ENCODE data around the gene STARD3. TPM values are rescaled to one million over a fixed set of nuclear protein-coding genes. Genes with fewer than 3 reads are reported as not detected.
A peak's percentile ranks its signal among the peaks of the same experiment; 100 is the strongest.

The STARD3 gene
- total RNA-seq, 1 donor from 2014 or later = 54.7 TPM

- intact Hi-C loops (cut with micrococcal nuclease) = no loop called here
- no peak for DNase-seq (ENCODE audit: low spot score)
- Mint-ChIP-seq H3K4me3 (no peak overlapping the region), H3K36me3 (ENCODE audit: low read depth) (peaks cover 12% of the 10 kb centered on the region), H3K4me1 (ENCODE audit: low read depth) (peaks cover 7% of the 10 kb centered on the region), H3K27me3 (ENCODE audit: insufficient read depth) (peaks cover 20% of the 10 kb centered on the region), H3K9me3 (no peaks in the 10 kb centered on the region), H3K27ac (no peak overlapping the region)
Observed at GRCh38 chr17:39663688-39664580, 27.0 kb downstream of the STARD3 start.

GRCh38 chr17:39664581-39665561 is 27.9 kb downstream of the STARD3 start, which contains the start of gene TCAP:
Gene TCAP (plus strand): TSS chr17:39665349. CDS start chr17:39665360, 11 bp downstream.
- Mint-ChIP-seq H3K27me3 (ENCODE audit: insufficient read depth) (peaks cover 24% of the 10 kb centered on the region), H3K27ac (no peak within 1 kb of the TSS), H3K36me3 (ENCODE audit: low read depth) (peaks cover 12% of the 10 kb centered on the region), H3K4me3 (no peak within 1 kb of the TSS), H3K9me3 (no peaks in the 10 kb centered on the region), H3K4me1 (ENCODE audit: low read depth) (peaks cover 7% of the 10 kb centered on the region)
- no peak for DNase-seq (ENCODE audit: low spot score)
- intact Hi-C loops (cut with micrococcal nuclease) = no loop called here

GRCh38 chr17:39665642-39666224 is 28.8 kb downstream of the STARD3 start:
- Mint-ChIP-seq H3K27ac (no peak overlapping the region), H3K36me3 (ENCODE audit: low read depth) (peaks cover 11% of the 10 kb centered on the region), H3K4me3 (no peak overlapping the region), H3K9me3 (no peaks in the 10 kb centered on the region), H3K27me3 (ENCODE audit: insufficient read depth) (peaks cover 24% of the 10 kb centered on the region), H3K4me1 (ENCODE audit: low read depth) (peaks cover 7% of the 10 kb centered on the region)
- intact Hi-C loops (cut with micrococcal nuclease) = no loop called here
- DNase-seq (ENCODE audit: low spot score) = no peak

- Mint-ChIP-seq H3K4me3 (no peak overlapping the region), H3K9me3 (no peaks in the 10 kb centered on the region)
Observed at GRCh38 chr17:39666231-39666600, 29.3 kb downstream of the STARD3 start.

GRCh38 chr17:39666601-39667261 is 29.8 kb downstream of the STARD3 start:
- no peak overlapping the region for H3K27ac Mint-ChIP-seq
- H3K27me3 Mint-ChIP-seq (ENCODE audit: insufficient read depth) = peaks cover 24% of the 10 kb centered on the region
- H3K9me3 Mint-ChIP-seq = no peaks in the 10 kb centered on the region
- peak overlapping the region; percentile 57 for H3K4me3 Mint-ChIP-seq
- H3K36me3 Mint-ChIP-seq (ENCODE audit: low read depth) = peaks cover 4% of the 10 kb centered on the region
- DNase-seq (ENCODE audit: low spot score) = no peak
- intact Hi-C loops (cut with micrococcal nuclease) = no loop called here
- H3K4me1 Mint-ChIP-seq (ENCODE audit: low read depth) = peaks cover 7% of the 10 kb centered on the region

More at GRCh38 chr17:39666231-39666600, 29.3 kb downstream of the STARD3 start:
- peaks cover 7% of the 10 kb centered on the region for H3K4me1 Mint-ChIP-seq (ENCODE audit: low read depth)
- intact Hi-C loops (cut with micrococcal nuclease) = no loop called here
- no peak overlapping the region for H3K27ac Mint-ChIP-seq
- H3K27me3 Mint-ChIP-seq (ENCODE audit: insufficient read depth) = peaks cover 24% of the 10 kb centered on the region
- DNase-seq (ENCODE audit: low spot score) = no peak
- H3K36me3 Mint-ChIP-seq (ENCODE audit: low read depth) = peaks cover 8% of the 10 kb centered on the region

GRCh38 chr17:39667262-39667944 is 30.5 kb downstream of the STARD3 start:
- Mint-ChIP-seq H3K36me3 (ENCODE audit: low read depth) (peaks cover 4% of the 10 kb centered on the region), H3K9me3 (no peaks in the 10 kb centered on the region), H3K4me3 (peak overlapping the region; percentile 57), H3K4me1 (ENCODE audit: low read depth) (peaks cover 7% of the 10 kb centered on the region), H3K27ac (no peak overlapping the region), H3K27me3 (ENCODE audit: insufficient read depth) (peaks cover 27% of the 10 kb centered on the region)
- DNase-seq (ENCODE audit: low spot score) = no peak
- intact Hi-C loops (cut with micrococcal nuclease) = no loop called here

- Mint-ChIP-seq H3K36me3 (ENCODE audit: low read depth) (peaks cover 4% of the 10 kb centered on the region), H3K4me1 (ENCODE audit: low read depth) (peaks cover 7% of the 10 kb centered on the region), H3K27me3 (ENCODE audit: insufficient read depth) (peaks cover 28% of the 10 kb centered on the region), H3K4me3 (peak within 1 kb of the TSS; percentile 37), H3K9me3 (no peaks in the 10 kb centered on the region), H3K27ac (peak within 1 kb of the TSS; percentile 29)
- DNase-seq (ENCODE audit: low spot score) = peak; percentile 46
- intact Hi-C loops (cut with micrococcal nuclease) = loop anchor here (1.0 kb wide), 2 partner anchors 31 to 46 kb away; partner anchors contain the start of gene STARD3
Observed at GRCh38 chr17:39667945-39668924, 31.3 kb downstream of the STARD3 start, which contains the start of gene PNMT. Gene PNMT (plus strand): TSS chr17:39668453. CDS start chr17:39668476, 23 bp downstream.

- peaks cover 4% of the 10 kb centered on the region for H3K36me3 Mint-ChIP-seq (ENCODE audit: low read depth)
- intact Hi-C loops (cut with micrococcal nuclease) = no loop called here
- no peak for DNase-seq (ENCODE audit: low spot score)
- H3K27me3 Mint-ChIP-seq (ENCODE audit: insufficient read depth) = peaks cover 29% of the 10 kb centered on the region
- no peak overlapping the region for H3K27ac Mint-ChIP-seq
- peaks cover 7% of the 10 kb centered on the region for H3K4me1 Mint-ChIP-seq (ENCODE audit: low read depth)
- no peaks in the 10 kb centered on the region for H3K9me3 Mint-ChIP-seq
- no peak overlapping the region for H3K4me3 Mint-ChIP-seq
Observed at GRCh38 chr17:39669897-39670735, 33.2 kb downstream of the STARD3 start.

- Mint-ChIP-seq H3K27me3 (ENCODE audit: insufficient read depth) (peaks cover 29% of the 10 kb centered on the region), H3K4me3 (no peak overlapping the region), H3K9me3 (no peaks in the 10 kb centered on the region), H3K4me1 (ENCODE audit: low read depth) (peaks cover 8% of the 10 kb centered on the region), H3K36me3 (ENCODE audit: low read depth) (peaks cover 6% of the 10 kb centered on the region), H3K27ac (no peak overlapping the region)
- DNase-seq (ENCODE audit: low spot score) = no peak
- intact Hi-C loops (cut with micrococcal nuclease) = no loop called here
Observed at GRCh38 chr17:39670746-39671145, 33.8 kb downstream of the STARD3 start.

Data from activated T-helper 1 cell treated with anti-CD3 and anti-CD28 coated beads, Interleukin-12 subunit alpha, Interleukin-12 subunit beta, Interleukin-2, Interleukin-4 antibody, amounts not matched to agents 30 ng/mL and 10 ng/mL and 1 ng/mL, durations not matched to agents 14 hours and 24 hours and 36 hours (primary cell).